Breast epithelium (tissue), 3 donors: Measurements from ENCODE around the gene SHROOM3.

Source experiments
- POLR2A ChIP-seq: fragments of 450-650 bp; IDR thresholded peaks from one replicate; pipeline ENCODE4 v1.6.1; 2016; ENCODE audit warnings: antibody characterized with exemption, mild to moderate bottlenecking, moderate library complexity
- POLR2AphosphoS5 ChIP-seq, 3 donors: sonication (generic); formaldehyde crosslinking; IDR thresholded peaks; one replicate each; pipeline ENCODE4 v1.6.1; 2017; ENCODE audit warnings: antibody characterized with exemption in 3 of 3
- TF ChIP-seq, protein P1 (sequence below), 3 donors: fragments of 450-650 bp; IDR thresholded peaks; one replicate each; pipeline ENCODE4 v1.5.1; 2016 to 2017; ENCODE audit warnings: antibody characterized with exemption in 3 of 3, mild to moderate bottlenecking in 3 of 3, moderate library complexity in 3 of 3

DNA sequence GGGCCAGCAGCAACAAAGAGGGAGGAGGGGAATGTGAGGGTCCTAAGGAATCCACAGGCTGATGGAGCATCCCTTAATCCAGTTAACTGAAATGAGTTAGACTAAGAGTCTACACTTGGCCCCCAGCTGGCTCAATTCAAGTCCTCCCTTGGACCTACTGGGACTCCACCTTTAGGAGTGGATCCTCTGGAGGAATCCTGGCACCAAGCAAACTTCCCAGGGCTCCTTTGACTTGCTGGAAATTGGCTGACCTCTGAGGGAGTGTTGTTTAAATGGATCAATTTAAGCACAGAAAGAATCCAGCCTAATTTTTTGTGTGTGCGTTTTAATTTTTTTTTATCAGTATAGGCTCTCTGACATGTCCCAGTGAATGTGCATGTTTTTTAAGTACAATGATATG lies 114.7 kb downstream of the SHROOM3 start:
- TF ChIP-seq, protein P1, sequence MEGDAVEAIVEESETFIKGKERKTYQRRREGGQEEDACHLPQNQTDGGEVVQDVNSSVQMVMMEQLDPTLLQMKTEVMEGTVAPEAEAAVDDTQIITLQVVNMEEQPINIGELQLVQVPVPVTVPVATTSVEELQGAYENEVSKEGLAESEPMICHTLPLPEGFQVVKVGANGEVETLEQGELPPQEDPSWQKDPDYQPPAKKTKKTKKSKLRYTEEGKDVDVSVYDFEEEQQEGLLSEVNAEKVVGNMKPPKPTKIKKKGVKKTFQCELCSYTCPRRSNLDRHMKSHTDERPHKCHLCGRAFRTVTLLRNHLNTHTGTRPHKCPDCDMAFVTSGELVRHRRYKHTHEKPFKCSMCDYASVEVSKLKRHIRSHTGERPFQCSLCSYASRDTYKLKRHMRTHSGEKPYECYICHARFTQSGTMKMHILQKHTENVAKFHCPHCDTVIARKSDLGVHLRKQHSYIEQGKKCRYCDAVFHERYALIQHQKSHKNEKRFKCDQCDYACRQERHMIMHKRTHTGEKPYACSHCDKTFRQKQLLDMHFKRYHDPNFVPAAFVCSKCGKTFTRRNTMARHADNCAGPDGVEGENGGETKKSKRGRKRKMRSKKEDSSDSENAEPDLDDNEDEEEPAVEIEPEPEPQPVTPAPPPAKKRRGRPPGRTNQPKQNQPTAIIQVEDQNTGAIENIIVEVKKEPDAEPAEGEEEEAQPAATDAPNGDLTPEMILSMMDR (IDR thresholded peaks at IDR 0.05), result no peak
- TF ChIP-seq POLR2A (no peak), POLR2AphosphoS5 (IDR thresholded peaks at IDR 0.05) (no peak)
